Right atrium auricular region (tissue), 2 donors: ENCODE results near the gene ALX3. TPM values are rescaled to one million over a fixed set of nuclear protein-coding genes. Genes with fewer than 3 reads are reported as not detected.
A peak's percentile ranks its signal among the peaks of the same experiment; 100 is the strongest.
"Not testable (repeated sequence)": the region's sequence is repeated elsewhere in the genome, so short reads cannot be mapped to it uniquely, and the experiment has no call there.

Experiments
- DNase-seq: peaks from one replicate; pipeline ENCODE4 v3.0.0-alpha.2; 2019; ENCODE audit warnings: low spot score
- H3K27ac ChIP-seq, 2 donors: fragments of 200-600 bp; sonication (generic); 1 replicate in 1 of 2; 2 replicates in 1 of 2; pipeline ENCODE4 v1.5.1; 2016 to 2019
- H3K27me3 ChIP-seq, 2 donors: fragments of 200-600 bp; sonication (generic); one replicate each; pipeline versions ENCODE4 v1.5.1 to v1.6.0; 2017 to 2019
- H3K36me3 ChIP-seq: fragments of 200-600 bp; sonication (generic); one replicate; pipeline ENCODE4 v1.5.1; 2016
- H3K4me1 ChIP-seq, 2 donors: fragments of 200-600 bp; sonication (generic); one replicate each; pipeline versions ENCODE4 v1.5.1 to v1.6.0; 2017 to 2019
- H3K4me3 ChIP-seq, 2 donors: fragments of 200-600 bp; sonication (generic); 1 replicate in 1 of 2; 2 replicates in 1 of 2; pipeline ENCODE4 v1.5.1; 2017 to 2019; ENCODE audit warnings: mild to moderate bottlenecking in 1 of 2, moderate library complexity in 1 of 2
- H3K9me3 ChIP-seq, 2 donors: fragments of 200-600 bp; sonication (generic); one replicate each; pipeline ENCODE4 v1.5.1; 2019
- CTCF ChIP-seq, 2 donors: fragments of 200-600 bp; sonication (generic); IDR thresholded peaks; one replicate each; pipeline ENCODE4 v1.5.1; 2019; ENCODE audit warnings: antibody characterized with exemption in 2 of 2
- total RNA-seq, 2 donors: library from RNA; depleted of rRNA; stranded (reverse); fragments of >200 nt; gene quantifications; one replicate each; pipeline ENCODE4 v1.1.0, GENCODE V29; 2016

ALX3 gene
- total RNA-seq, 2 donors from 2014 or later, result not detected

GRCh38 chr1:110034451-110035235 lies 35.8 kb downstream of the ALX3 start, which contains the start of gene STRIP1:
Gene STRIP1 (plus strand): TSS chr1:110034624. CDS start chr1:110034638, 14 bp downstream.
- Histone ChIP-seq H3K36me3 (peaks cover 19% of the 10 kb centered on the region), H3K27ac (peak within 1 kb of the TSS; percentile 92 to 94), H3K9me3 (no peaks in the 10 kb centered on the region), H3K27me3 (no peaks in the 10 kb centered on the region), H3K4me1 (peaks cover 0 to 22% of the 10 kb centered on the region in 2 donors), H3K4me3 (peak within 1 kb of the TSS; percentile 92 to 98)
- DNase-seq, result peak; percentile 95
- TF ChIP-seq CTCF (IDR thresholded peaks at IDR 0.05), result no peak

DNA sequence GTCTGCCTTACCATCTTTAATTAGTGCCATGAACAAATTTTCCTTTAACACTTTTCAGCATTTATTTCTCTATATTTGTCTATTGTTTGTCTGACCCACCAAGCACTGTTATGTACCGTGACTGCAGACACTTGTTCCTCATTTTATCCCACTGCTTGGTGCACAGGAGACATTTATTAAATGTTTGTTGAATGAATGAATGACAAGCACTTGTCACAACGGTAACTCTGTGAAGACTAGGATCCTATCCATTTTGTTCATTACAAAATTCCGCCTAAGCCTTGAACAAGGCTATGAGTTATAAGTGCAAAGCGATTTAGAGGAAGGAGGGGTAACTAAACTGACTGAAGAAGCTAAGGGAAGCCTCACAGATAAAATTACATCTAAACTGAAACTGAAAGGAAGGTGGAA lies 36.4 kb downstream of the ALX3 start:
- peaks cover 0 to 22% of the 10 kb centered on the region in 2 donors for H3K4me1 ChIP-seq
- peaks cover 13% of the 10 kb centered on the region for H3K36me3 ChIP-seq
- no peak for TF ChIP-seq CTCF (IDR thresholded peaks at IDR 0.05)
- H3K27ac ChIP-seq, result peak overlapping the region; percentile 92 to 94
- DNase-seq, result no peak
- H3K4me3 ChIP-seq, result peak overlapping the region; percentile 92 to 98
- no peaks in the 10 kb centered on the region for H3K27me3 ChIP-seq
- H3K9me3 ChIP-seq, result no peaks in the 10 kb centered on the region

GRCh38 chr1:110033421-110033820 lies 37.1 kb downstream of the ALX3 start:
- H3K36me3 ChIP-seq, result peaks cover 6% of the 10 kb centered on the region
- H3K27ac ChIP-seq, result no peak overlapping the region
- H3K27me3 ChIP-seq, result no peaks in the 10 kb centered on the region
- no peak for TF ChIP-seq CTCF (IDR thresholded peaks at IDR 0.05)
- H3K4me1 ChIP-seq, result peaks cover 0 to 22% of the 10 kb centered on the region in 2 donors
- DNase-seq, result no peak
- no peaks in the 10 kb centered on the region for H3K9me3 ChIP-seq
- H3K4me3 ChIP-seq, result no peak overlapping the region

DNA sequence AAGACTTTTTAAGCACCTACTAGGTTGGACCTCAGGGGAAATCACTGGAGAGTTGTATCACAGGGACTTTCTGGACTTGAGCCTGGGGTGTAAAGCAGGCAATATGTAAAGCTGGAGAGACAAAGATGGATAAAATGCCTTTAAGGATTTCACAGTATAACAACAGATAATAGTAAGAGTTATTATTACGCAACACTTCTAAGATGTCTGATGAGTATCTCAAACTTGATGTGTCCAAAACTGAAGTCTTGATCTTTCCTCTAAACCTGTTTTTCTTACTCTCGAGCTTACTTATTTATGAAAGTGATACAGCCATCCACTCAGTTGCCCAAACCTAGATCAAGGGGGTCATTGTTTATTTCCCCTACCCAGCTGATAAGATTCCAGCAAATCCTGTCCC lies 38.1 kb downstream of the ALX3 start:
- TF ChIP-seq CTCF (IDR thresholded peaks at IDR 0.05), result no peak
- no peak overlapping the region for H3K4me3 ChIP-seq

GRCh38 chr1:110030687-110031086 lies 39.8 kb downstream of the ALX3 start:
- not testable (repeated sequence) for H3K9me3 ChIP-seq, H3K4me1 ChIP-seq, DNase-seq, H3K27ac ChIP-seq, H3K4me3 ChIP-seq, H3K27me3 ChIP-seq, H3K36me3 ChIP-seq

More for the DNA sequence above, 38.1 kb downstream of the ALX3 start:
- Histone ChIP-seq H3K4me1 (peaks cover 0 to 22% of the 10 kb centered on the region in 2 donors), H3K27ac (no peak overlapping the region), H3K27me3 (no peaks in the 10 kb centered on the region), H3K9me3 (no peaks in the 10 kb centered on the region), H3K36me3 (no peaks in the 10 kb centered on the region)
- no peak for DNase-seq

DNA sequence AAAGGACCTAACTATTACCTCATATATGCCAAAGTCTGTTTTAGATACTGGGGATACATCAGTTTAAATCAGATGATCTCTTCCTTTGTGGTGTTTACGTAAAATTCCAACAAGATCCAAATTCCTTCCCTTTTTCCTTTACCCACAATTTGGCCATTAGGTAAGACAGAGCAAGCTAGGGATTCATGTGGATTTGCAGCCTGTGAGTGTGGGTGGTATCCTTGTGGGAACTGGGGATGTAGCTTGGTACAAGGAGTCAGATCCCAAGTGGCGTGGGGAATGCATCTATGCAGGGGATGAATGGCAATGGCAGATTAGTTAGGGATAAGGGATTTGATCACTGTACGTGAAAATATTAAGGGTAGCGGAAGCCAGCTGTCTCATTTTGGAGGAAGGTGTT lies 45.9 kb downstream of the ALX3 start:
- no peak for DNase-seq
- Histone ChIP-seq H3K27ac (no peak overlapping the region), H3K9me3 (no peaks in the 10 kb centered on the region), H3K4me1 (no peaks in the 10 kb centered on the region), H3K27me3 (no peaks in the 10 kb centered on the region), H3K36me3 (peaks cover 40% of the 10 kb centered on the region), H3K4me3 (no peak overlapping the region)
- no peak for TF ChIP-seq CTCF (IDR thresholded peaks at IDR 0.05)
